ENCODE results near the gene DZIP1.
A peak's percentile ranks its signal among the peaks of the same experiment; 100 is the strongest.

The DZIP1 gene

DNA sequence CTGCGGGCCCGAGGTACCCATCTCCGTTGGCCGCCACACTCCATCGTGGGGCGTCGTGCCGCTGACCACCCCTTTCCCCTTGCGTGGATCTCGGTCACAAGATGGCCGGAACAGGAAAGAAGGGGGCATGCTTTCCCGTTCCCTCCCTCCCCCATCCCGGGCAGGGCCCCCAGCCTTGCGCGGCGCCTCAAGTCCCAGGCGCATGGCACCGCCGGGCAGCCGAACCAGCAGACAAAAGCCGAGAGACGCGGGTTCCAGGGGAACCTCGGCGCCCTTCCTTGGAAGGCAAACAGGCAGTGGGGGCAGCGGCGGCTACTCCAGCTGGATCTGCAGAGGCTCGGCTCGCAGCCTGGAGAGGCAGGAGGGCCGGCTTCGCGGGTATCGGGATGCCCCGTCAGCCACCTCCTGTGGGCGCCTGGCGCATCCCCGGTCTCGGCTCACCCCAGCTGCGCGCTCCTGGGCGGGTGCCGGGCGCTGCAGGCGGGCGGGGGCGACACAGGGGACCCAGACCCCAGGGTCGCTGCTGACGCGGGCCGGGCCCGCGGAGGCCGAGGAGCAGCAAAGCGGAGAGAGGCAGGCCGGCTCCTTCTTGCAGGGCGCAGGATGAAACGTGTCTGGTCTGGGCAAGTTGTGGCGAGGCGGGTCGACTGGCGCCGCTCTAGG lies 439 bp downstream of the DZIP1 start:
- intact Hi-C loops (cut with DNase I), result loop anchor here (2.0 kb wide), 1 partner anchor 33 kb away; the partner anchor contains the start of gene DNAJC3
- DNase-seq, result peak in 9 of 10 donors; percentile 15 to 89 (median 48)

DNA sequence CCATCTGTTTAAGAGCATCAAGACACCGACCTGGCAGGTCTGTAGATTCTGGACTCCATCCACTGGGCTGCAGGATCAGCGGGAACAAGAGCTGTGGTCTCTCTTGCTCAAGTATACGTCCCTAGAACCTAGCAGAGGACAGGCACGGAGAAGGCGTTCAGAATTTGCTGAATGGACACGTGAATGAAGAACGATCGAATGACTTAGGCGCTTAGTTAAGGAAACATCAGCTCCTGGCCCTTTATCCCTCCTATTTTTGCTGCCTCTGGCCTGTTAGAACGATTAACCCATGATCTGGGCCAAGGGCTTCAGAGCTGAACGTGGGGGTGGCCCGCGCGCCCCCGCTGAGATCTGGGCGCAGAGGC lies 953 bp downstream of the DZIP1 start:
- intact Hi-C loops (cut with DNase I), result no loop called here
- DNase-seq, result no peak

DNA sequence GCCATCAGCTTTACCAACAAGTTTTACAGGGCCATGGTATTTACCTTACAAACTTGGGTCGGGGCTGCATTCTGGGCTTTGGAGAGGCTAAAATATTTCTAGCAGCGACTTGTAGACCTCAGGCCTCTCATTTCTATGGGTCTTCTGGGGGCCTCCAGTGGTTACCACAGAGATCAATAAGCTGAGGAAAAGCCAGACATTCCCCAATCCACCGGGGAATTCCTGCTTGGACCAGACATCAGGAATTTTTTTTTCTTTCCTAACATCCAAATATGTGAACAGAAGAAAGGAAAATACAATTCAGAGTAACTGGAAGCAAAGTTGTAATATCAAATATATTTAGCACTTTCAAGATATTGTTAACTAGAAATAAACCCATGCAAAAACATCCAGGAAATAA lies 1.5 kb downstream of the DZIP1 start:
- intact Hi-C loops (cut with DNase I), result no loop called here
- no peak for DNase-seq

DNA sequence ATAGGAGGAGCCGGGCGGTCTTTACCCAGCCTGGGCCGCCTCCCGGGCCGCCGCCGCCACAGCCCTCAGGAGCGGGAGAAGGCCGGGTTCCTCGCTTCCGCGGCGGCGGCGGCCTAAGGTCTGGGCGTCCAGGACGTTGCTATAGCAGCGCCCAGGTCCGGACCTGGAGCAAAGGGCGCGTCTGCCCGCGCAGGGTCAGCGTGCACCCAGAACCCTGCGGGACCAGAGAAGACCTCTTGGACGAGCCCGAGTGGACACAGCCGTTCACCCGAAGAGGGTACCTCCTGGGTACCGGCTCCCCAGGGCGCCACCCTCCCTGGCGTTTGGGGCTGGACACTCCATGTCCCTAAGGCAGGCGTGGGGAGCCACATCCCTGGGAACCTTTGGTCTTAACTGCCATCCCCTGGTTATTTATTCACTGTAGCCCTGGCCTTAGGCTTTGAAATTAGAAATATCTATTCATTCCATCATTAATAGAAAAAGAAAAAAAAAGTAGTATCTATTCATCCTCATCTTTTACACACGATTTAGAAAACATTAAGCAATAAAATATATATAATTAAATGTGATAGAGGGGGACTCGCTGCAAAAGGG lies 2.4 kb downstream of the DZIP1 start:
- intact Hi-C loops (cut with DNase I), result no loop called here
- peak in 8 of 10 donors; percentile 22 to 93 (median 42) for DNase-seq

DNA sequence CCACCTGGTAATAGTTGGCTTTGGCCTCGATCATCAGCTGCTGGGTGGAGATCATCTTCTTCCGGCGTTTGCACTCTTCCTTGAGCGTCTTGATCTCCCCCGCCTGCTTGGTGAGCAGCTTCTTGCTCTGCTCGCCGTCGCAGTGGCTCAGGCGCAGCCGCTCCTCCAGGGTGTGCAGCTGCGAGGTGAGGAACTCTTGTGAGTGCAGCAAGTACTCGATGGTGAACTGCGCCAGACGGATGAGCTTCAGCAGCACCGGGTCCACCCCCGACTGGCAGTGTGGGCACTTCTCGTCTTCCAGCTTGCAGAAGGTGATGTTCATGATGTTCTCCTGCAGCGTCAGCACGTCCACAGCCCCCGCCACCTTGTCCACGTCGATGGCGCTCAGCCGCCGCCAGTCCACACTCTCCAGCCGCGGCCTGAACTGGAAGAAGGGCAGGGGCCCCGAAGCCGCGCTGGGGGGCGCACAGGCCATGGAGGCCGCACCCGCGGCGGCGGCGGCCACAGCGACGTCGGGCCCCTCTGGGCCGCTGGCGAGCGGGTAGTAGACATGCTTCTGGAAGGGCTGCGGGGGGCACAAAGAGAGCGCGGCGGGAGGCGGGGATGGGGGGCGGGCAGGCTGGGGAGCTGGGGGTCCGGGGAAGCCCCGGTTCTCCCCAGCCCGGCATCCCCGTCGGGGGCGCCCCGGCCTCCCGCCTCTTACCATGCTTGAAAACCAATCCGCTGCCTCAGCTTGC lies 3.0 kb downstream of the DZIP1 start:
- intact Hi-C loops (cut with DNase I), result no loop called here
- DNase-seq, result peak in 8 of 10 donors; percentile 19 to 93 (median 64)

DNA sequence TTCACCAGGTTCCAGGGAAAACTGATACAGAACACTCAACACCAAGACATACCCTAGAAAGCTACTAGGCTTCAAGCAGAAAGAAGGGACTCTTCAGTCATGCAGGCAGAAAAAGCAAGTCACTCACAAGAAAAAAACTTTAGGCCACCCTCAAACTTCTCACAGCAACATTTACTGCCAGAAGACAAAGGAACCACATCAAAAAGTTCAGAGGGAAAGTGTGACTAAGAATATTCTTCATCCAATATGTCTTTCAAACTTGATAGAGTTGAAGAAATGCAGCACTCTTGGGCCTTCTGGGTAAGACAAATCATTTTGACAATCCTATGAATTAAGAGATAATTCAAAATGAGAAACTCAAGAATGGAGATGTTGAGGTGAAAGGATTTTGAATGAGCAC lies 7.7 kb downstream of the DZIP1 start:
- DNase-seq, result no peak
- intact Hi-C loops (cut with DNase I), result no loop called here

DNA sequence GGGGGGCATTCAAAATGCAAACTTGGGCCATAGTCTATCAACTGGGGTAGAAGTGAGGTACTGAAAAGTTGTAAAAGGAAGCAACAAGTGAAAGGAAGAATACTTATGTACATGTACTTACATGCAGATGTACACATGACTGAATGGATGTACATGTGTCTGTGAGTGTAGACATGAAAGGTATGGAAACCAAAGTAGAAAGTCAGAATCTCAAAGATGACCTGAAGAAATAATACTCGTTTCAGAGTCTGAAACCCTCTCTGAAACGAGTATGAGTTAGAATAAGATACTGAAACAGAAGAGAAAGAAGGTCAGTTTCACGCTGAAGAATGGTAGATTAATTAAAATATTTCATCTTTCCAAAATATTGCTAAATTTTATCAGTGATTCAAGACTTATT lies 13.9 kb downstream of the DZIP1 start:
- no peak for DNase-seq
- intact Hi-C loops (cut with DNase I), result no loop called here

DNA sequence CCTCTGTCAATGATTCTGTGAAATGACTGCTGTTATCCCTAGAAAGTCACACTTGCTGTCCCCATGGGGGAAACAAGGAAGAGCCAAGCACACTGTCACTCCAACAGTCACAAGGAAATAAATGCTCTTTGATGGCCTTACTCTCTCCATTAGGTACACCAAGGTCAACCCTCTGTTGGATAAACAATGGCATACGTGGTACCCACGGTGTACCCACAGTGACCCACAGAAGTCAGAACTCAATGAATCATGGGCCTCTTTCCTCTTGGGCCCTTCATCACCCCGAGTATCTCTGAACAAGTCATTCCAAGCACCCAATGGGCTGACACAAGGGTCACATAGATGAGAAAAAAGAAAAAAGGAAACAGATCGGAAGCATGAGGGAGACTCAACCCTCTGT lies 15.4 kb downstream of the DZIP1 start:
- no peak for DNase-seq
- intact Hi-C loops (cut with DNase I), result no loop called here

DNA sequence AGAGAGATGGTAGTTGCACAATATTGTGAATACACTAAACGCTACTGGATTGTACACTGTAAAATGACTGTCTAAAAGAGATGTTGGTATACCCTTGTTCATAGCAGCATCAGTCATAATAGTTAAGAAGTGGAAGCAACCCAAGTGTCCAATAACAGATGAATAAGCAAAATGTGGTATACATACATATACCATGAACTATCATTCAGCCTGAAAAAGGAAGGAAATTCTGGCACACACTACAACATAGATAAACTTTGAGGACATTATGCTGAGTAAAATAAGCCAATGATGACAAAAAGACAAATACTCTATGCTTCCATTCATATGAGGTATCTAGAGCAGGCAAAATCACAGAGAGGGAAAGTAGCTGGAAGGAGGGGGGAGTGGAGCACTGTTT lies 16.0 kb downstream of the DZIP1 start:
- no peak for DNase-seq
- intact Hi-C loops (cut with DNase I), result no loop called here

DNA sequence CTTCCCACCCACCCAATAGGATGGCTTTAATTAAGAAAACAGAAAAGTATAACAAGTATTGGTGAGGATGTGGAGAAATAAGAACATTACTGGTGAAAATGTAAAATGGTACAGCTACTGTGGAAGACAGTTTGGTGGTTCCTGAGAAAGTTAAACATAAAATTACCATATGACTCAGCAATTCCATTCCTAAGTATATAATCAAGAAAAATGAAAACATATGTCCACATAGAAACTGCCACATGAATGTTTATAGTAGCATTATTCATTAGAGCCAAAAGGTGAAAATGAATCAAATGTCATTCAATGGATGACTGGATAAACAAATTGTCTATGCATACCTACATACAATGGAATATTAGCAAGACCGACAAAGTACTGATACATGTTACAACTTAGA lies 16.9 kb downstream of the DZIP1 start:
- DNase-seq, result no peak
- intact Hi-C loops (cut with DNase I), result no loop called here

DNA sequence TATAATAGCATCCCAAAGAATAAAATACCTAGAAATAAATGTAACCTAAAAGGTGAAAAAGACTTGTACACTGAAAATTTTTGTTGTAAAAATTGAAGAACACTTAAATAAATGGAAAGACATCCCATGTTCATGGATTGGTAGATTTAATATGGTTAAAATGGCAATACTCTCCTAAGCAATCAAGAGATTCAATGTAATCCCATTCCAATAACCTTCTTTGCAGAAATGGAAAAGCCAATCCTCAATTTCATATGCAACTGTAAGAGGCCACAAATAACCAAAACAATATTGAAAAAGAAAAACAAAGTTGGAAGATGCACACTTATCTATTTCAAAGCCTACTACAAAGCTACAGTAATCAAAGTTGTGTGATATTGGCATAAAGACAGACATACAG lies 17.7 kb downstream of the DZIP1 start:
- intact Hi-C loops (cut with DNase I), result no loop called here
- DNase-seq, result no peak

DNA sequence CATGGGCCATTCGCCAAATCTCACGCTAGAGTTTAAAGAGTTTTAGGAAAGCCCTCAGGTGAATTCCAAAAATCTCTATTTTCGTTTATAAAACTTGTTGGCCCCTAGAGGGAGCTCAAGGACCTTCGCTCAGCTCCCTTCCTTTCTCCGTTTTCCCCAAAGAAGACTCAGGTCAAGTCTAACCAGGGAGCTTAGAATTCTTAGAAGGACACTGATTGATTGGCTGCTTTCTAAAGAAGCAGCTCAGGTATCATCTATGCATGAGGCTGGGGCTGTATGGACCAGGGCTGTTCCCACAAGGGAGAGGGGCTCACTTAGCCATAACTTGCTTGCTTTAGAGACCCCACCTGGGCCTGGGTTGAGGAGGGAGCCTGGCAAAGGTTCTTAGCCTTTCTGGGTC lies 20.5 kb downstream of the DZIP1 start:
- intact Hi-C loops (cut with DNase I), result loop anchor here (1.0 kb wide), 1 partner anchor 209 kb away; no protein-coding TSS in a partner anchor
- DNase-seq, result peak in 2 of 10 donors; percentile 13 to 37

DNA sequence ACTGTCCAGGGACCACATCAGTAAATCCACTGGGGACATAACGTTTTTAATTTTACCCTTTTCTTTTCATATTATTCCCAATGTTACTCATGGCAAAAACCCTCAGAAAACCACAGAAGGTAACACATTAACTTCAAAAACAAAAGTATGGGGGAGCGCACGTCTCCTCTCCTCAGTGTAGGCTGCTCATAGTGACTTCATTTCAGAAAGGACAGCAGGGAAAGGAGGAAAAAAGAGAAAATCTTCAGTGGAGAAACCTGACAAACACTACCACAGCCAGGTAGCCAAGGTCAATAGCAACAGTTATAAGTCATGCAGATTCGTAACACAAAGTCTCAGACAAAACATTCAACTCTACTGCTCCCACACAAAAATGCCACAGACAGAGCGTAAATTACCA lies 21.4 kb downstream of the DZIP1 start:
- intact Hi-C loops (cut with DNase I), result no loop called here
- no peak for DNase-seq

DNA sequence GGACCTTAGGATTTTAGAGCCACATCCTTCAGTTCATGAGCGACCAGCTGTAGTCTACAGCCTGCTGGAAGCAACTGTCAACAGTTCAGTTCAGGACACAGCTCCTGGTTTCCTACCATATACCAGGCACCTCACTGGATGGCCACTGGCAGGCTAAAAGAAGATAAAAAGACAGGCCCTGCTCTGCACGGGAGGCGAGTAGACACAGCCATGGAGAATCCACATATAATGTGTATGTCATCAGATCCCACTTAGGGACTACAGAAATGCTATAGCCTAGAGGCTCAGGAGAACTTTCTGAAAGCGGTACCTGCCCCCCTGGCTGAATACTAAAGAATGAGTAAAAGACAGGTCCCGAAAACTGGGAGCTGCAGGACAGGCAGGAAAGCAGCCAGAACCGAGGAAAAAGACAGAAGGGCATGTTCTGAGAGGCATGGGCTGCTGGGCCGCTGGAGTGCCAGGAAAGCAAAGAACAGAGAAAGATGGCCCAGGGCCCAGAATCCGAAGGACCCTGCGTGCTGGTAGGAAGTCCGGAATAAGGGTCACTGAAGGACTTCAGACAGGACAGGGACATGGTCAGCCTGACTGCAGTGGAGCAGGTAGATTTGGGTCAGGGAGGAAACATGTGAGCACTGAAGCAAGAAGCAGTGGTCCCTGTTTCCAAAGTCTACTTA lies 23.5 kb downstream of the DZIP1 start:
- peak in 6 of 10 donors; percentile 30 to 84 (median 42) for DNase-seq
- intact Hi-C loops (cut with DNase I), result no loop called here

DNA sequence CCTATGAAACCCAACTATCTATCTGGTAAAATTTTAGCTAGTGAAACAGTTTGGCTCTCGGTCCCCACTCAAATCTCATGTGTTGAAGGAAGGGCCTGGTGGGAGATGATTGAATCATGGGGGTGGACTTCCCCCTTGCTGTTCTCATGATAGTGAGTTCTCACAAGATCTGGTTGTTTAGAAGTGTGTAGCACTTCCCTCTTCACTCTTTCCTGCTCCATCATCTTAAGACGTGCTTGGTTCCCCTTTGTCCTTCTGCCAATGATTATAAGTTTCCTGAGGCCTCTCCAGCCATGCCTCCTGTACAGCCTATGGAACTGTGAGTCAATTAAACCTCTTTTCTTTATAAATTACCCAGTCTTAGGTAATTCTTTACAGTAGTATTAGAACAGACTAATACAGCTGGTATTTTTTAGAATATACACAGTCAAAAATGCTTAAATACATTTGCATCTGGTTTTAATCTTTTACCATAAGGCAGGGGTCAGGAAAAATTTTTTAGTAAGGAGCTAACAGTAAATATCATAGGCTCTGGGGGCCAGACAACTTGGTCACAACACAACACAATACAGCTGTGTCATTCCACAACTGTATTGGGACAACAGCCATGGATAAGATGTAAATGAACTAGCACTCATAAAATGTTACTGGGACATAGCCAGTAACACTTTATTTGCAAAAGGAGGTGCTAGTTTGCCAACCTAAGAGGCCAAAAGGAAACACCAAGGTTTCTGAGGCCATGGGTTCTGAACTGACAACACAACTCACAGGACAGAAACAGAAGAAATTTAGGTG lies 24.3 kb downstream of the DZIP1 start:
- DNase-seq, result no peak
- intact Hi-C loops (cut with DNase I), result no loop called here

DNA sequence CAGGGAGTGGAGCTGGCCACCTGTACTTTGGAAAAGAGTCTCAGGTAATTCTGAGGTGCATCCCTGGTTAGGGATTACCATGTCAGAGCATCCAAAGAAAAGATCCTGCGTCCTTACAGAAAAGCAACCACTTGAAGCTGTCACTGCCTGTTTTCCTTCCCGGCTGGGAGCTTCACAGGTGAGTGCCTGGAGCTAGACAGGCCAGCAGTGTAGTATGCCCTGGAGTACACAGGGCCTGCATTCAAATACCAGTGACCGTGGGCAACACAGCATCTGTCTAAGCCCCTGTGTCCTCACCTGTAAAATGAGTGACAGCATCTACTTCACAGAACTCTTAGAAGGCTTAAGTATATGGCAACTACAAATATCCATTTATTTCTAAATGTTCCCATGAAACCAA lies 29.0 kb downstream of the DZIP1 start:
- DNase-seq, result no peak
- intact Hi-C loops (cut with DNase I), result no loop called here

DNA sequence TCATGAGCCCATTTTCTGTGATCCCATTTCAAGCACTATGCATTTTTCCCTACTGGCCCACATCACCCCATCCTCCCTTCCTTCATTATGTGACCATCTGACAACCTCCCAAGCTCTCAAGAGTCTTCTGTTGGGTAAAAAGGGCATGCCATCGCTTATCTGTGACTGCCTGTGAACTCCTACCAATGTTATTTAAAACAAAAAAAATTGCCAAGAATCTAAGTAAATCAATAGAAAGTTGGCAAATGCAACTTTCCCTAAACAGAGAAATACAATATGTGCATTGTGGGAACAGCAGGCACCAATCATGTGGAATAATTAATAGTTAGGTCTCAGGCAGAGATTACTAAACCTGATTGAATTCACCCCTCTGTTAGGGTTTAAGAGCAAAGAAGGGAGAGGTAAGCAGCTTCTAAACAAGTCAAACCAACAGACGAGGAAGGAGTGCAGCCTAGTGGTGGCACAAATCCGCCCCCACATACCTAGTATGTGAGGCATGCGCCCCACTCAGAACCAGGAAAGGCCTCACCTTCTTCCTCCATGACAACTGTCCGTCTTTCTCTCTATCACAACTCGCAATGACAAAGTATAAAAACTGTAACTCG lies 29.8 kb downstream of the DZIP1 start:
- no peak for DNase-seq
- intact Hi-C loops (cut with DNase I), result no loop called here

DNA sequence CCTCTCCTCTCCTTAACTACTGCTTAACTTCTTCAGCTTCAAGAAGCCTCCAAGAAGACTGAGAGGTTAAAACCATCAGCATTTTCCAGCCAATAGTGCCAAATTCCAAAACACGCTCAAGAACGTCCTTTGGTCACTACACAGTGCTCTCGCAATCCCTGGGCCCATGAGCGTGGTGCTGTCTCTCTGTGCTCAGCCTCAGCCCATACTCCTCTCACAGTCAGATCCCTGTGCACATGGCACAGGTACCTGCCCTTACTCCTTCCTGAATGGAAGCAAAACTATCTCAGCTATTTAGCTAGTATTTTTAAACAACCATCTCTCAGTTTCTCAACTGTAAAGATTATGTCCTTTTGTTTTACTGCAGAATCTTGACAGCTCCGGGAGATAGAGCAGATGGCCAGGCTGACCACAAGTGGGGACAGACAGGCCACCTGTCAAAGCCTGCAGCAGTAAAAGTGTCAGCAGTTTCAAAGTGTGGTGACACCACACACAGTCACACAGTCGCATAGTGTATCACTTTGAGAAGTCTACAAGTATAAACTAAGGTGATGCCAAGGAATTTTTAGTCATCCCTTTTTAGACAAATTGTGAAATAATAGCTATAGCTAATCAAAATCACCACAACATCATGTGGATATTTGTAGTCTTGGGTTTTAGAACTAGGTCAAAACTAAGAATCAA lies 35.7 kb downstream of the DZIP1 start:
- DNase-seq, result no peak
- intact Hi-C loops (cut with DNase I), result no loop called here

DNA sequence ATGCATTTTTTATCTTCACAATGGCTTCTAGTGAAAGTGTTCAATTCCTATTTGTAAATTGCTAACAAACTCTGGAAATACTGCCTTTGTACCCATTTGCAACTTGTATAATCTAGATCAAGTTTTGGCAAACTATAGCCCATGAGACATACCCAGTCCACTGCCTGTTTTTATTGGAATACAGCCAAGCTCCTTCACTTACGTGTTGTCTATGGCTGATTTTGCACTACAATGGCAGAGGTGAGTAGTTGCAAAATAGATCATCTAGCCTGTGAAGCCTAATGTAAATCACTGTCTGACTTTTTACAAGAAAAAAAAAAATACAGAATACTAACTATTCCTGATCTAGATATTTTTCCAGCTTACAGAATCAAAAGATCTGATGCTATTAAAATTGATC lies 37.1 kb downstream of the DZIP1 start:
- no peak for DNase-seq
- intact Hi-C loops (cut with DNase I), result no loop called here

Measured in posterior cingulate gyrus (tissue), 11 donors.